ENCODE results near the gene PATJ. TPM values are rescaled to one million over a fixed set of nuclear protein-coding genes. Genes with fewer than 3 reads are reported as not detected.

Gene PATJ
- polyA plus RNA-seq, 1 donor from 2014 or later: 7.8 TPM

DNA sequence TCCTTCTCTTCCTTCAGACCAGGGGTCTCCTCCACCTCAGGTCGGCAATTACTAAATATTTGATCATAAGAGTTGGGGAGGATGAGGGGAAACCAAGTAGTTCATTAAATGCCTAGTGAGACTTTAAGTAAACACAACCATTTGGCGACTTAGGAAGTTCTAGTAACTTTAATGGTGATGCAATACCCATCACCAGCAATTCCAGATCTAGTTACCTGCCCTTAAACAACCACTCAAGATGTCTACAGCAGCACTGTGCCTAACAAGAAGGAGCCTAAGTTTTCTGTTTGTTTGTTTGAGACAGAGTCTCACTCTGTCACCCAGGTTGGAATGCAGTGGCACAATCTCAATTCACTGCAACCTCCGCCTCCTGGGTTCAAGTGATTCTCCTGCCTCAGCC lies 395.7 kb downstream of the PATJ start:
- H3K4me2 ChIP-seq (ENCODE audit: low read length): no peak overlapping the region
- H3K79me2 ChIP-seq (replicated peaks; ENCODE audit: insufficient read depth, low read length): no peaks in the 10 kb centered on the region
- H3K9ac ChIP-seq (ENCODE audit: low read length): no peak overlapping the region
- no peaks in the 10 kb centered on the region for H4K20me1 ChIP-seq (ENCODE audit: insufficient read depth)
- no peak overlapping the region for H2AFZ ChIP-seq (ENCODE audit: low read depth, low read length)
- TF ChIP-seq EZH2 (IDR thresholded peaks at IDR 0.05; ENCODE audit: borderline replicate concordance, insufficient read depth, low read length, poor library complexity, severe bottlenecking) (no peak), EP300 (conservative IDR thresholded peaks at IDR 0.05; ENCODE audit: poor library complexity, severe bottlenecking) (no peak), SMC3 (conservative IDR thresholded peaks at IDR 0.05; ENCODE audit: poor library complexity) (no peak), TAF1 (IDR thresholded peaks at IDR 0.05; ENCODE audit: low read depth) (no peak), MXI1 (conservative IDR thresholded peaks at IDR 0.05; ENCODE audit: poor library complexity, severe bottlenecking) (no peak), POLR2AphosphoS5 (IDR thresholded peaks at IDR 0.05) (no peak), RAD21 (conservative IDR thresholded peaks at IDR 0.05) (no peak)
- TF ChIP-seq, protein P1, sequence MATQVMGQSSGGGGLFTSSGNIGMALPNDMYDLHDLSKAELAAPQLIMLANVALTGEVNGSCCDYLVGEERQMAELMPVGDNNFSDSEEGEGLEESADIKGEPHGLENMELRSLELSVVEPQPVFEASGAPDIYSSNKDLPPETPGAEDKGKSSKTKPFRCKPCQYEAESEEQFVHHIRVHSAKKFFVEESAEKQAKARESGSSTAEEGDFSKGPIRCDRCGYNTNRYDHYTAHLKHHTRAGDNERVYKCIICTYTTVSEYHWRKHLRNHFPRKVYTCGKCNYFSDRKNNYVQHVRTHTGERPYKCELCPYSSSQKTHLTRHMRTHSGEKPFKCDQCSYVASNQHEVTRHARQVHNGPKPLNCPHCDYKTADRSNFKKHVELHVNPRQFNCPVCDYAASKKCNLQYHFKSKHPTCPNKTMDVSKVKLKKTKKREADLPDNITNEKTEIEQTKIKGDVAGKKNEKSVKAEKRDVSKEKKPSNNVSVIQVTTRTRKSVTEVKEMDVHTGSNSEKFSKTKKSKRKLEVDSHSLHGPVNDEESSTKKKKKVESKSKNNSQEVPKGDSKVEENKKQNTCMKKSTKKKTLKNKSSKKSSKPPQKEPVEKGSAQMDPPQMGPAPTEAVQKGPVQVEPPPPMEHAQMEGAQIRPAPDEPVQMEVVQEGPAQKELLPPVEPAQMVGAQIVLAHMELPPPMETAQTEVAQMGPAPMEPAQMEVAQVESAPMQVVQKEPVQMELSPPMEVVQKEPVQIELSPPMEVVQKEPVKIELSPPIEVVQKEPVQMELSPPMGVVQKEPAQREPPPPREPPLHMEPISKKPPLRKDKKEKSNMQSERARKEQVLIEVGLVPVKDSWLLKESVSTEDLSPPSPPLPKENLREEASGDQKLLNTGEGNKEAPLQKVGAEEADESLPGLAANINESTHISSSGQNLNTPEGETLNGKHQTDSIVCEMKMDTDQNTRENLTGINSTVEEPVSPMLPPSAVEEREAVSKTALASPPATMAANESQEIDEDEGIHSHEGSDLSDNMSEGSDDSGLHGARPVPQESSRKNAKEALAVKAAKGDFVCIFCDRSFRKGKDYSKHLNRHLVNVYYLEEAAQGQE (IDR thresholded peaks at IDR 0.05; ENCODE audit: borderline replicate concordance): no peak
- TF ChIP-seq, protein P2, sequence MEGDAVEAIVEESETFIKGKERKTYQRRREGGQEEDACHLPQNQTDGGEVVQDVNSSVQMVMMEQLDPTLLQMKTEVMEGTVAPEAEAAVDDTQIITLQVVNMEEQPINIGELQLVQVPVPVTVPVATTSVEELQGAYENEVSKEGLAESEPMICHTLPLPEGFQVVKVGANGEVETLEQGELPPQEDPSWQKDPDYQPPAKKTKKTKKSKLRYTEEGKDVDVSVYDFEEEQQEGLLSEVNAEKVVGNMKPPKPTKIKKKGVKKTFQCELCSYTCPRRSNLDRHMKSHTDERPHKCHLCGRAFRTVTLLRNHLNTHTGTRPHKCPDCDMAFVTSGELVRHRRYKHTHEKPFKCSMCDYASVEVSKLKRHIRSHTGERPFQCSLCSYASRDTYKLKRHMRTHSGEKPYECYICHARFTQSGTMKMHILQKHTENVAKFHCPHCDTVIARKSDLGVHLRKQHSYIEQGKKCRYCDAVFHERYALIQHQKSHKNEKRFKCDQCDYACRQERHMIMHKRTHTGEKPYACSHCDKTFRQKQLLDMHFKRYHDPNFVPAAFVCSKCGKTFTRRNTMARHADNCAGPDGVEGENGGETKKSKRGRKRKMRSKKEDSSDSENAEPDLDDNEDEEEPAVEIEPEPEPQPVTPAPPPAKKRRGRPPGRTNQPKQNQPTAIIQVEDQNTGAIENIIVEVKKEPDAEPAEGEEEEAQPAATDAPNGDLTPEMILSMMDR (IDR thresholded peaks at IDR 0.05; ENCODE audit: poor library complexity, severe bottlenecking): no peak
- H3K9me2 ChIP-seq (ENCODE audit: insufficient read depth, low read length): no peaks in the 10 kb centered on the region
- no peak overlapping the region for H3K4me3 ChIP-seq (ENCODE audit: low read length)
- H3F3A ChIP-seq (ENCODE audit: insufficient read depth, low read length, poor library complexity, severe bottlenecking): no peaks in the 10 kb centered on the region
- H3K27ac ChIP-seq (ENCODE audit: low read length): no peak overlapping the region
- H3K27me3 ChIP-seq (ENCODE audit: insufficient read depth, low read depth, low read length): no peaks in the 10 kb centered on the region
- H3K36me3 ChIP-seq (ENCODE audit: insufficient read depth, low read length): no peaks in the 10 kb centered on the region
- H3K9me3 ChIP-seq (ENCODE audit: low read length): no peaks in the 10 kb centered on the region

DNA sequence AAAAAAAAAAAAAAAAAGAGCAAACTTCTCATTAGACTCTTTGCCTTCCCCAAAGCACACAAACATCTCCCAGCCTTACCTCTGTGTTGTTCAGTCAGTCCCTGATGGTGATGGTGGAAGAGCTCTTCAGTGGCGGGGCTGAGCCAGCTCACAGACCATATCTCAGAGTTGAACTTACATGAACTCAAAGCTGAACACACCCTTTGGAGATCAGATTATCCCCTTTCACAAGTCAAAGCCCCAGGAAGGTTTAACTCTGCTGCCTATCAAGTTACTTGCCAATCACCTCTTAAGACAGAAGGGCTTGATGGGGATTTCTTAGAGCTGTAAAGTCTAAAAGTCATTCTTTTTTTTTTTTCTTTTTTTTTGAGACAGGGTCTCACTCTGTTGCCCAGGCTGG lies 397.1 kb downstream of the PATJ start:
- H3K79me2 ChIP-seq (replicated peaks; ENCODE audit: insufficient read depth, low read length): no peaks in the 10 kb centered on the region
- H2AFZ ChIP-seq (ENCODE audit: low read depth, low read length): no peak overlapping the region
- H3K9ac ChIP-seq (ENCODE audit: low read length): no peak overlapping the region
- no peaks in the 10 kb centered on the region for H3K27me3 ChIP-seq (ENCODE audit: insufficient read depth, low read depth, low read length)
- H3K4me3 ChIP-seq (ENCODE audit: low read length): no peak overlapping the region
- no peaks in the 10 kb centered on the region for H3K9me2 ChIP-seq (ENCODE audit: insufficient read depth, low read length)
- no peaks in the 10 kb centered on the region for H3K36me3 ChIP-seq (ENCODE audit: insufficient read depth, low read length)
- H3K27ac ChIP-seq (ENCODE audit: low read length): no peak overlapping the region
- no peak overlapping the region for H3K4me2 ChIP-seq (ENCODE audit: low read length)
- H4K20me1 ChIP-seq (ENCODE audit: insufficient read depth): no peaks in the 10 kb centered on the region
- no peaks in the 10 kb centered on the region for H3F3A ChIP-seq (ENCODE audit: insufficient read depth, low read length, poor library complexity, severe bottlenecking)
- no peaks in the 10 kb centered on the region for H3K9me3 ChIP-seq (ENCODE audit: low read length)
- TF ChIP-seq RAD21 (conservative IDR thresholded peaks at IDR 0.05) (no peak), SMC3 (conservative IDR thresholded peaks at IDR 0.05; ENCODE audit: poor library complexity) (no peak), MXI1 (conservative IDR thresholded peaks at IDR 0.05; ENCODE audit: poor library complexity, severe bottlenecking) (no peak), POLR2AphosphoS5 (IDR thresholded peaks at IDR 0.05) (no peak), EZH2 (IDR thresholded peaks at IDR 0.05; ENCODE audit: borderline replicate concordance, insufficient read depth, low read length, poor library complexity, severe bottlenecking) (no peak), TAF1 (IDR thresholded peaks at IDR 0.05; ENCODE audit: low read depth) (no peak), EP300 (conservative IDR thresholded peaks at IDR 0.05; ENCODE audit: poor library complexity, severe bottlenecking) (no peak)
- TF ChIP-seq, protein P1 (IDR thresholded peaks at IDR 0.05; ENCODE audit: borderline replicate concordance): no peak
- TF ChIP-seq, protein P2 (IDR thresholded peaks at IDR 0.05; ENCODE audit: poor library complexity, severe bottlenecking): no peak

Measured in neural cell (in vitro differentiated cells).